A673 (cell line): ENCODE measurements around the gene MGAT5. TPM values are rescaled to one million over a fixed set of nuclear protein-coding genes. Genes with fewer than 3 reads are reported as not detected.

Source experiments
- BruUV-seq: library from RNA; stranded (reverse); fragments of 400-500 nt; replicated peaks from 2 replicates; lab custom pipeline; 2021; lab: Mats Ljungman, UMichigan
- CTCF ChIA-PET: fragments of 300-600 bp; sonication (Branson Sonifier 250); formaldehyde crosslinking; loops from one replicate; lab custom pipeline; 2022; ENCODE audit warnings: antibody characterized with exemption; lab: Charles Lee
- POLR2A ChIA-PET: fragments of 300-600 bp; sonication (Branson Sonifier 250); formaldehyde crosslinking; loops from one replicate; lab custom pipeline; 2022; ENCODE audit warnings: antibody characterized with exemption; ENCODE audit not compliant: low non-redundant PET; lab: Charles Lee
- DNase-seq: peaks from one replicate; pipeline ENCODE4 v3.0.0-alpha.2; 2015; ENCODE audit warnings: low spot score
- H3K27ac ChIP-seq: fragments of 200-600 bp; sonication (generic); 2 replicates; pipeline ENCODE4 v1.5.1; 2016; ENCODE audit warnings: mixed run types, low read depth, mild to moderate bottlenecking, mixed read lengths, antibody characterized with exemption, low read length; ENCODE audit not compliant: poor library complexity, severe bottlenecking
- H3K27me3 ChIP-seq: fragments of 200-600 bp; sonication (generic); replicated peaks from 2 replicates; pipeline ENCODE4 v1.6.1; 2017; ENCODE audit warnings: mixed run types, low read depth, mild to moderate bottlenecking, mixed read lengths, antibody characterized with exemption, low read length; ENCODE audit not compliant: insufficient read depth, poor library complexity
- H3K36me3 ChIP-seq: fragments of 200-600 bp; sonication (generic); 2 replicates; pipeline ENCODE4 v1.6.1; 2016; ENCODE audit warnings: mixed run types, mild to moderate bottlenecking, mixed read lengths, antibody characterized with exemption, low read length; ENCODE audit not compliant: insufficient read depth, poor library complexity, severe bottlenecking
- H3K4me1 ChIP-seq: fragments of 200-600 bp; sonication (generic); 2 replicates; pipeline ENCODE4 v1.6.1; 2017; ENCODE audit warnings: mixed run types, mild to moderate bottlenecking, mixed read lengths, antibody characterized with exemption, low read length; ENCODE audit not compliant: insufficient read depth, poor library complexity, severe bottlenecking
- H3K4me3 ChIP-seq: fragments of 200-600 bp; sonication (generic); 2 replicates; pipeline ENCODE4 v1.5.1; 2016; ENCODE audit warnings: low read depth, mixed run types, mild to moderate bottlenecking, mixed read lengths, low read length; ENCODE audit not compliant: poor library complexity, severe bottlenecking
- H3K9me3 ChIP-seq: fragments of 200-600 bp; sonication (generic); 2 replicates; pipeline ENCODE4 v1.6.1; 2016; ENCODE audit warnings: mixed run types, low read depth, mild to moderate bottlenecking, mixed read lengths, antibody characterized with exemption, low read length; ENCODE audit not compliant: poor library complexity, severe bottlenecking
- CTCF ChIP-seq: fragments of 300-800, 200-600 bp; sonication (generic); conservative IDR thresholded peaks from 2 replicates; pipeline ENCODE4 v1.5.1; 2017; ENCODE audit warnings: low read depth, mild to moderate bottlenecking, antibody characterized with exemption, low read length, moderate library complexity, mixed read lengths
- EZH2 ChIP-seq: fragments of 200-600 bp; sonication (generic); IDR thresholded peaks from 2 replicates; pipeline ENCODE4 v1.6.1; 2017; ENCODE audit warnings: borderline replicate concordance, low read depth, mild to moderate bottlenecking, mixed read lengths, antibody characterized with exemption, low read length; ENCODE audit not compliant: poor library complexity, severe bottlenecking
- intact Hi-C: fragments of 100-400 bp; cut with micrococcal nuclease; formaldehyde crosslinking; loops from one replicate; pipeline ENCODE4 v1.10.0; 2022; ENCODE audit not compliant: unreplicated experiment
- total RNA-seq: library from RNA; stranded (reverse); gene quantifications from 2 replicates; pipeline ENCODE4 v1.2.3, GENCODE V29; 2021

MGAT5 gene
- total RNA-seq, 1 experiment from 2014 or later: 11.0 TPM

GRCh38 chr2:134348239-134348638 lies 94.4 kb downstream of the MGAT5 start:
- H3K4me1 ChIP-seq: no peaks in the 10 kb centered on the region
- no peaks in the 10 kb centered on the region for H3K9me3 ChIP-seq
- no peak overlapping the region for H3K27ac ChIP-seq
- DNase-seq: no peak
- H3K4me3 ChIP-seq: no peak overlapping the region
- H3K36me3 ChIP-seq: no peaks in the 10 kb centered on the region
- CTCF ChIA-PET: no interaction called here
- TF ChIP-seq EZH2 (no peak), CTCF (no peak)
- intact Hi-C loops: no loop called here
- H3K27me3 ChIP-seq: no peaks in the 10 kb centered on the region
- no TSS peak for BruUV-seq
- POLR2A ChIA-PET: no interaction called here

- BruUV-seq: no TSS peak
- Histone ChIP-seq H3K9me3 (no peaks in the 10 kb centered on the region), H3K27ac (no peak overlapping the region), H3K4me3 (no peak overlapping the region), H3K27me3 (no peaks in the 10 kb centered on the region), H3K4me1 (no peaks in the 10 kb centered on the region), H3K36me3 (no peaks in the 10 kb centered on the region)
- CTCF ChIA-PET: interaction anchor here (0.7 kb wide), 1 partner anchor 102 kb away, joined by 3 read pairs; no protein-coding TSS in a partner anchor
- intact Hi-C loops: no loop called here
- TF ChIP-seq EZH2 (no peak), CTCF (no peak)
- POLR2A ChIA-PET: no interaction called here
- DNase-seq: no peak
Observed at GRCh38 chr2:134348760-134349159, 94.9 kb downstream of the MGAT5 start.

GRCh38 chr2:134351016-134351415 lies 97.1 kb downstream of the MGAT5 start:
- intact Hi-C loops: no loop called here
- ChIA-PET POLR2A (no interaction called here), CTCF (no interaction called here)
- H3K36me3 ChIP-seq: no peaks in the 10 kb centered on the region
- no peak for DNase-seq
- no peaks in the 10 kb centered on the region for H3K4me1 ChIP-seq
- no peak overlapping the region for H3K27ac ChIP-seq
- no peaks in the 10 kb centered on the region for H3K9me3 ChIP-seq
- no peak overlapping the region for H3K4me3 ChIP-seq
- peaks cover under 1% of the 10 kb centered on the region for H3K27me3 ChIP-seq
- no TSS peak for BruUV-seq
- no peak for TF ChIP-seq EZH2
- no peak for TF ChIP-seq CTCF
